Measurements from ENCODE around the gene TMEM266. TPM values are rescaled to one million over a fixed set of nuclear protein-coding genes. Genes with fewer than 3 reads are reported as not detected.

Gene TMEM266
- total RNA-seq, 1 donor, result under 0.01 TPM

DNA sequence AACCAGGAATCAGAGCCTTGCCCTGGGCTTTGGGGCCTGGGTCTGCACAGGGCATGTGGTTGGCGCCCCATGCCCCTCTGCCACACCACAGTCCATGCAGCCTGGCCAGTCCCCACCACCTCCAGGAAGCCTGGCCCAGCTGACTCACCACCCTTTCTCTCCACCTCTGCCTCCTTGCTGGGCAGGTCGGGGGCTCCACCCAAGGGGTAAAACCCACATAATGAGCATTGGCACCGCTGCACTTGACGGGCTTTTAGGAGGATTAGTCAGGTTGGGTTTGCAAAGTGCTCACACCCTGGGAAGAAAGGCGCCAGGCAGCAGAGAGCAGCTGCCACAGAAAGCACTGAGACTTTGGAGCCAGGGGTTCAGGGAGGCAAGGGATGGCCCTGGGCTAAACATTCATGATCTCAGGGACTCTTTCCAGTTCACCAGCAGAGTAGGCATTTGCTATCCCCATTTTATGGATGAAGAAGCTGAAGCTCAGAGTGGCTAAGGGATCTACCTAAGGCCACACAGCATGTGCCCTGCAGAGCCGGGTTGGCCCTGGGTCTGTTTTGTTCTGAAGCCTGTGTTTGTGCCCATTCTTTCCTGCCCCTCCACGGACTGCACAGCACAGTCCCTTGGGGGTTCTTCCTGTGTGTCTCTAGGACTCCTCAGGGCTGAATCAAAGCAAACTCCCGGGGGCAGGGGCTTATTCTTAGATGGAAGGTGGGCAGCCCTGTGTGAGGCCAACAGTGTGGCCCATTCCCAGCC lies 138.1 kb downstream of the TMEM266 start:
- TF ChIP-seq, protein P1, sequence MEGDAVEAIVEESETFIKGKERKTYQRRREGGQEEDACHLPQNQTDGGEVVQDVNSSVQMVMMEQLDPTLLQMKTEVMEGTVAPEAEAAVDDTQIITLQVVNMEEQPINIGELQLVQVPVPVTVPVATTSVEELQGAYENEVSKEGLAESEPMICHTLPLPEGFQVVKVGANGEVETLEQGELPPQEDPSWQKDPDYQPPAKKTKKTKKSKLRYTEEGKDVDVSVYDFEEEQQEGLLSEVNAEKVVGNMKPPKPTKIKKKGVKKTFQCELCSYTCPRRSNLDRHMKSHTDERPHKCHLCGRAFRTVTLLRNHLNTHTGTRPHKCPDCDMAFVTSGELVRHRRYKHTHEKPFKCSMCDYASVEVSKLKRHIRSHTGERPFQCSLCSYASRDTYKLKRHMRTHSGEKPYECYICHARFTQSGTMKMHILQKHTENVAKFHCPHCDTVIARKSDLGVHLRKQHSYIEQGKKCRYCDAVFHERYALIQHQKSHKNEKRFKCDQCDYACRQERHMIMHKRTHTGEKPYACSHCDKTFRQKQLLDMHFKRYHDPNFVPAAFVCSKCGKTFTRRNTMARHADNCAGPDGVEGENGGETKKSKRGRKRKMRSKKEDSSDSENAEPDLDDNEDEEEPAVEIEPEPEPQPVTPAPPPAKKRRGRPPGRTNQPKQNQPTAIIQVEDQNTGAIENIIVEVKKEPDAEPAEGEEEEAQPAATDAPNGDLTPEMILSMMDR (IDR thresholded peaks at IDR 0.05; ENCODE audit: insufficient read depth, low read depth, low read length), result no peak
- DNase-seq (ENCODE audit: low read depth), result no peak

GRCh38 chr15:76198456-76199105 lies 138.8 kb downstream of the TMEM266 start:
- TF ChIP-seq, protein P1 (IDR thresholded peaks at IDR 0.05; ENCODE audit: insufficient read depth, low read depth, low read length), result no peak
- no peak overlapping the region for H3K4me3 ChIP-seq (ENCODE audit: low read depth, low read length)
- no peak for DNase-seq (ENCODE audit: low read depth)

More for the DNA sequence above, 138.1 kb downstream of the TMEM266 start:
- no peak overlapping the region for H3K4me3 ChIP-seq (ENCODE audit: low read depth, low read length)

- no peak overlapping the region for H3K4me3 ChIP-seq (ENCODE audit: low read depth, low read length)
- TF ChIP-seq, protein P1 (IDR thresholded peaks at IDR 0.05; ENCODE audit: insufficient read depth, low read depth, low read length), result no peak
- peak; percentile 80 for DNase-seq (ENCODE audit: low read depth)
These were observed 139.6 kb downstream of the TMEM266 start for GRCh38 chr15:76199106-76200082.

DNA sequence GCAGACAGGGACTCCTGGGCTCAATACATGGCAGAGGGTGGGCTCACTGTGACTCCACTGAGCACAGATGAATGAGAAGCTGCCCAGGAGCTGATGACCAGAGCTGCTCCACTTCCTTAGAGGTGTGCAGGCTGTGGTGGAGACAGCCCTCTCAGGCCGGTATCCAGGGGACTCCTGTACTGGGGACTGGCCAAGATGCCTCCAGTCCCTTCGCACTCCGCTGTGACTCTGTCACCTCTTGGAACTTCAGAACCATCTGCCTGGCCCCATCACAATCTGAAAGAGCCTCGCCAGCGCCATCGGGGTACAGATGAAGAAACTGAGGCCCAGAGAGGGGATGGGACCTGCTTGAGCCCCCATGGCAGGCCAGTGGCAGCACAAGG lies 140.3 kb downstream of the TMEM266 start:
- no peak overlapping the region for H3K4me3 ChIP-seq (ENCODE audit: low read depth, low read length)
- TF ChIP-seq, protein P1 (IDR thresholded peaks at IDR 0.05; ENCODE audit: insufficient read depth, low read depth, low read length), result no peak
- DNase-seq (ENCODE audit: low read depth), result no peak

DNA sequence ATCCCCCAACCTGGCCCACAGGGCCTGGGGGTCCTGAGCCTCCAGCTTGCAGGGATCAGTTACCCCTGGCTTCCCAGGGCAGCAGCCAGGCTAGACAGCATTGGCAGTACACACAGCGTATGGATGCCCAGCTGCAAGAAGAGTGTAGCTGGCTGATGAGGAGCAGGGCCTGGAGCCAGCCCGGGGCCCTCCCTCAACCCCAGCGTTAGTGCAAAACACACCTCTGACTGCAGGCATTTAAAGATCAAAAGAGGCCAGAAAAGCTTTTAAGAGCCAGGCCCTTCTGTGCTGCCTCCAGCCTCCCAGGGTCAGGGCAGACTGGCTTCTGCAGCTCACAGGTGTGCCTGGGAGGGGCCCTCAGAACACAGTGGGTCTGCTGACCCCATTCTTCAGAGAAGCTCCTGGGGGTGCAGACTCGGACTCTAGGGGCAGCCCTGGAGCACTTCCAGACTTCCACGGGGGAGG lies 140.9 kb downstream of the TMEM266 start:
- TF ChIP-seq, protein P1 (IDR thresholded peaks at IDR 0.05; ENCODE audit: insufficient read depth, low read depth, low read length), result no peak
- H3K4me3 ChIP-seq (ENCODE audit: low read depth, low read length), result no peak overlapping the region
- no peak for DNase-seq (ENCODE audit: low read depth)

DNA sequence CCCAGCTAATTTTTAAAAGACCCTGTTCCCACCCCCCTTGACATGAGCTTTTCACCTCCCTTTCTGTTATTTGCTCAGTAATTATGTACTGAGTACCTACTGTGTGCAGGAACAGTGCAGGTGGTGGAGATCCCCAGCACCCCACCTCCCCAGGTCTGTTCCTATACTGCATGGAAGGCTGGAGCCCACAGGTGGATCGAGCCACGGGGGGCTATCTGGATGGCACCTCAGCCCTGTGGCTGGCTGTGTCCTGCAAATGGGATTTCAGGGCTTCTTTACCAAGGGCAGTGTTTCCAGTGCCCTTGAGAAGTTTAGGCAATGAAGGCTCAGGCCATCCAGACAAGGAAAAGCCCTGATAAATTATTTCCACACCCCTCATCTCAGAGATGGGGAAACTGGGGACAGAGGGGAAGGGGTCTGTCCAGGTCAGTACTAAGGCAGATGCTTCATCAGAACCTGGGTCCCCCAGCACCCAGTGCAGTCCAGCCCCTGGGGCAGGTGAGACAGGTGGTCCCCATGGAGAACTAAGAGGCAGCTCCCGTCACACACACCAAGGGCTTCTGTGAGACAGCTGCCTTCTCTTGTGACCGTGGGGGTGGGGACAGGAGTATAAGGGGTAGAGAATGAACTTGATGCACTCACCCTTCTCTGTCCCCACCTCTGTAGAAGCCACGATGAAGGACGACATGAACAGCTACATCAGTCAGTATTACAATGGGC lies 141.9 kb downstream of the TMEM266 start:
- DNase-seq (ENCODE audit: low read depth), result no peak
- TF ChIP-seq, protein P1 (IDR thresholded peaks at IDR 0.05; ENCODE audit: insufficient read depth, low read depth, low read length), result no peak
- H3K4me3 ChIP-seq (ENCODE audit: low read depth, low read length), result no peak overlapping the region

All from fibroblast of villous mesenchyme (primary cell).